ENCODE measurements around the gene PDZD2. TPM values are rescaled to one million over a fixed set of nuclear protein-coding genes. Genes with fewer than 3 reads are reported as not detected.

The PDZD2 gene
- polyA plus RNA-seq, 1 donor from 2014 or later: 3.1 TPM

GRCh38 chr5:31901807-31902530 is 263.0 kb downstream of the PDZD2 start:
- no peaks in the 10 kb centered on the region for H4K20me1 ChIP-seq (ENCODE audit: insufficient read depth)
- no peaks in the 10 kb centered on the region for H3K9me2 ChIP-seq (ENCODE audit: insufficient read depth, low read length)
- no peaks in the 10 kb centered on the region for H3K9me3 ChIP-seq (ENCODE audit: low read length)
- H3K27ac ChIP-seq (ENCODE audit: low read length): no peak overlapping the region
- H3K27me3 ChIP-seq (ENCODE audit: insufficient read depth, low read depth, low read length): no peaks in the 10 kb centered on the region
- H3K4me2 ChIP-seq (ENCODE audit: low read length): no peak overlapping the region
- TF ChIP-seq CTCF (IDR thresholded peaks at IDR 0.05; ENCODE audit: poor library complexity, severe bottlenecking) (no peak), RAD21 (conservative IDR thresholded peaks at IDR 0.05) (no peak), EZH2 (IDR thresholded peaks at IDR 0.05; ENCODE audit: borderline replicate concordance, insufficient read depth, low read length, poor library complexity, severe bottlenecking) (no peak), MXI1 (conservative IDR thresholded peaks at IDR 0.05; ENCODE audit: poor library complexity, severe bottlenecking) (no peak), SMC3 (conservative IDR thresholded peaks at IDR 0.05; ENCODE audit: poor library complexity) (no peak), REST (IDR thresholded peaks at IDR 0.05; ENCODE audit: borderline replicate concordance) (no peak), TAF1 (IDR thresholded peaks at IDR 0.05; ENCODE audit: low read depth) (no peak), EP300 (conservative IDR thresholded peaks at IDR 0.05; ENCODE audit: poor library complexity, severe bottlenecking) (no peak), POLR2AphosphoS5 (IDR thresholded peaks at IDR 0.05) (no peak)
- H3K79me2 ChIP-seq (replicated peaks; ENCODE audit: insufficient read depth, low read length): no peaks in the 10 kb centered on the region
- no peak overlapping the region for H2AFZ ChIP-seq (ENCODE audit: low read depth, low read length)
- no peaks in the 10 kb centered on the region for H3F3A ChIP-seq (ENCODE audit: insufficient read depth, low read length, poor library complexity, severe bottlenecking)
- H3K9ac ChIP-seq (ENCODE audit: low read length): no peak overlapping the region
- H3K36me3 ChIP-seq (ENCODE audit: insufficient read depth, low read length): no peaks in the 10 kb centered on the region
- H3K4me3 ChIP-seq (ENCODE audit: low read length): no peak overlapping the region

- no peak overlapping the region for H3K9ac ChIP-seq (ENCODE audit: low read length)
- no peak overlapping the region for H3K4me2 ChIP-seq (ENCODE audit: low read length)
- no peak overlapping the region for H3K27ac ChIP-seq (ENCODE audit: low read length)
- H3K79me2 ChIP-seq (replicated peaks; ENCODE audit: insufficient read depth, low read length): no peaks in the 10 kb centered on the region
- no peaks in the 10 kb centered on the region for H3F3A ChIP-seq (ENCODE audit: insufficient read depth, low read length, poor library complexity, severe bottlenecking)
- H3K4me3 ChIP-seq (ENCODE audit: low read length): no peak overlapping the region
- H3K36me3 ChIP-seq (ENCODE audit: insufficient read depth, low read length): no peaks in the 10 kb centered on the region
- no peaks in the 10 kb centered on the region for H3K9me2 ChIP-seq (ENCODE audit: insufficient read depth, low read length)
- H4K20me1 ChIP-seq (ENCODE audit: insufficient read depth): no peaks in the 10 kb centered on the region
- no peaks in the 10 kb centered on the region for H3K27me3 ChIP-seq (ENCODE audit: insufficient read depth, low read depth, low read length)
- no peaks in the 10 kb centered on the region for H3K9me3 ChIP-seq (ENCODE audit: low read length)
- TF ChIP-seq REST (IDR thresholded peaks at IDR 0.05; ENCODE audit: borderline replicate concordance) (no peak), SMC3 (conservative IDR thresholded peaks at IDR 0.05; ENCODE audit: poor library complexity) (no peak), EZH2 (IDR thresholded peaks at IDR 0.05; ENCODE audit: borderline replicate concordance, insufficient read depth, low read length, poor library complexity, severe bottlenecking) (no peak), CTCF (IDR thresholded peaks at IDR 0.05; ENCODE audit: poor library complexity, severe bottlenecking) (no peak), RAD21 (conservative IDR thresholded peaks at IDR 0.05) (no peak), MXI1 (conservative IDR thresholded peaks at IDR 0.05; ENCODE audit: poor library complexity, severe bottlenecking) (no peak), EP300 (conservative IDR thresholded peaks at IDR 0.05; ENCODE audit: poor library complexity, severe bottlenecking) (no peak), POLR2AphosphoS5 (IDR thresholded peaks at IDR 0.05) (no peak), TAF1 (IDR thresholded peaks at IDR 0.05; ENCODE audit: low read depth) (no peak)
- H2AFZ ChIP-seq (ENCODE audit: low read depth, low read length): no peak overlapping the region
These were observed 269.5 kb downstream of the PDZD2 start for GRCh38 chr5:31908396-31908795.
